Fibroblast of the aortic adventitia (primary cell): ENCODE measurements around the gene S100Z. TPM values are rescaled to one million over a fixed set of nuclear protein-coding genes. Genes with fewer than 3 reads are reported as not detected.
A peak's percentile ranks its signal among the peaks of the same experiment; 100 is the strongest.
"Not testable (repeated sequence)": the region's sequence is repeated elsewhere in the genome, so short reads cannot be mapped to it uniquely, and the experiment has no call there.

Source experiments
- DNase-seq: peaks from one replicate; pipeline ENCODE4 v3.0.0-alpha.2; 2010; ENCODE audit warnings: low read depth
- H3K4me3 ChIP-seq: 2 replicates; pipeline ENCODE4 v1.5.1; 2011; ENCODE audit warnings: low read depth, mild to moderate bottlenecking, control low read depth, low read length, moderate library complexity
- total RNA-seq: library from RNA; depleted of rRNA; stranded (reverse); fragments of >200 nt; gene quantifications from 2 replicates; pipeline ENCODE4 v1.2.3, GENCODE V29; 2012; ENCODE audit warnings: low replicate concordance
- TF ChIP-seq, protein P1 (sequence below): IDR thresholded peaks from 2 replicates; pipeline ENCODE4 v1.5.1; 2011; ENCODE audit warnings: mild to moderate bottlenecking, low read length, control low read depth, inconsistent platforms; ENCODE audit not compliant: insufficient read depth

Gene S100Z
- total RNA-seq, 1 donor: not detected

DNA sequence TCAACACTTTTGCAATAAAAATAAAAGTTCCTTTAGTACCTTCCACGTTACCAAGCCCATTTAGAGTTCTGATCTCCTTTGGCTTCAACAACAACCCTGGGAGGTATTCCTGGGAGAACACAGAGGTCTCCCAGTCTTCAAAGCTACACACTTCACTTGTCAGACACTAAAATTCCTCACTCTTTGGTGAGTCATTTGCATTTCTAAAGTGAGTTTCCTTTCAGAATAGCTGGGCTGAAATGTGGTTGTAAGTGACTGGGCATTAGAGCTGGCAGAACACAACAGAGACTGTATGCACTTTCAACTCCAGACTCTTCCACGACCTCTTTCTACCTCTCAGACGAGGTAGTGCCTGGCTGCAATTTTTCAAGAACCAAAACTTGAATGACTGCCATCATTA, 42.5 kb upstream of the S100Z start:
- no peak overlapping the region for H3K4me3 ChIP-seq
- TF ChIP-seq, protein P1, sequence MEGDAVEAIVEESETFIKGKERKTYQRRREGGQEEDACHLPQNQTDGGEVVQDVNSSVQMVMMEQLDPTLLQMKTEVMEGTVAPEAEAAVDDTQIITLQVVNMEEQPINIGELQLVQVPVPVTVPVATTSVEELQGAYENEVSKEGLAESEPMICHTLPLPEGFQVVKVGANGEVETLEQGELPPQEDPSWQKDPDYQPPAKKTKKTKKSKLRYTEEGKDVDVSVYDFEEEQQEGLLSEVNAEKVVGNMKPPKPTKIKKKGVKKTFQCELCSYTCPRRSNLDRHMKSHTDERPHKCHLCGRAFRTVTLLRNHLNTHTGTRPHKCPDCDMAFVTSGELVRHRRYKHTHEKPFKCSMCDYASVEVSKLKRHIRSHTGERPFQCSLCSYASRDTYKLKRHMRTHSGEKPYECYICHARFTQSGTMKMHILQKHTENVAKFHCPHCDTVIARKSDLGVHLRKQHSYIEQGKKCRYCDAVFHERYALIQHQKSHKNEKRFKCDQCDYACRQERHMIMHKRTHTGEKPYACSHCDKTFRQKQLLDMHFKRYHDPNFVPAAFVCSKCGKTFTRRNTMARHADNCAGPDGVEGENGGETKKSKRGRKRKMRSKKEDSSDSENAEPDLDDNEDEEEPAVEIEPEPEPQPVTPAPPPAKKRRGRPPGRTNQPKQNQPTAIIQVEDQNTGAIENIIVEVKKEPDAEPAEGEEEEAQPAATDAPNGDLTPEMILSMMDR: no peak
- DNase-seq: peak; percentile 75

DNA sequence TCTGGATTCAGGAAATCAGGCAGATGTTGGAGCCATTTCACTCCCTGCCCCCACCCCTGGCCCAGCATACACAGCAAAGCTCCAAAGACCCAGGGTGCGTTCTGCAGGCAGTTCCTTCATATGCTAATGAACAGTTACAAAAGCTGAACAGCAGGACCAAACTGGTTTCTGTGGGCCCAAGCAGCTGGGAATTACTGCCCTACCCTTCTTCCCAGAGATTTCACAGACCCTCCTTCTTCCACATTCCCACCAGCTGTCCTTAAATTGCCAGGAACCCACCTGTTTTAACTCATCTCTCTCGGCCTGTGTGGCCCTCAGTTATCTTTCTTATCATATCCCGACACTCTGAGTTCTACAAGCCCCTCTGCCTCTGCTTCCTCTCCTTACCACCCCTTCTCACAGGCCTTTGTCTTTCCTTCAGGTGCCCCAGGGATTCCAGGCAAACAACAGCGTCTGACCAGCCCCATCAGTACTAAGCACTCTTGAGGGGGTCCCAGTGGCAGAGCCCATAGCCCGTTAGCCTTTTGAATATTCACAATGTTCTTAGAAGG, 41.6 kb upstream of the S100Z start:
- H3K4me3 ChIP-seq: no peak overlapping the region
- DNase-seq: no peak
- TF ChIP-seq, protein P1: no peak

DNA sequence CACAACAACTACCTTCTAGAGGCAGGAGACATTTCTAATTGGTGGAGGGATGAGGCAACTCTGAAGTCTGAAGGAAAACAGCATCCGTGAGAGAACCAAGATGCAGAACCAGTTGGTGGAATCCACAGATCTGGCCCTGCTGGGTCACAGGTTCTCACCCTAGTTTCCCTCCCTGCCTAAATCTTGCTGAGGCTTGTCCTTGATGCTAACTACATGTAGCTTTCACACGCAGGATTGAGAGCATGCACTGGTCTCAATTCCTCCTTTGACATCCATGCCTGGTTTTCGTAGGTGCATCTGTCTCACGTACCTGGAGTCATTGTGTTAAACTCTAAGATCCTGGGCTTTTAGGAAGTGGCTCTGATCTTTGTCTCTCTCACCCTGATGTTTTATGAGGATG, 40.7 kb upstream of the S100Z start:
- TF ChIP-seq, protein P1: no peak
- DNase-seq: no peak
- no peak overlapping the region for H3K4me3 ChIP-seq

DNA sequence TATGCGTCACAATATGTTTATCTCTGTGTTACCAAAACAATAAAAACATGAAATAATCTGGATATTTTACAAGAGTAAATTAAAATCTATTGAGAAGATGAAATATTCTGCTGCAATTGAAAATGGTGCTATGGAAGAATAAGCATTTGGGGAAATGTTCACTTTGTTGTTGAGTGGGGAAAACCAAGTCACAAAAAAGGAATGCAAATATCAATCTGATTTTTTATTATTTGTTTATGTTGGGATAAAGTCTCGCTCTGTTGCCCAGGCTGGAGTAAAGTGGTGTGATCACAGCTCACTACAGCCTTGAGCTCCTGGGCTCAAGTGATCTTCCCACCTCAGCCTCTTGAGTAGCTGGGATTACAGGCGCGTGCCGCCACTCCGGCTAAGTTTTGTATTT, 39.6 kb upstream of the S100Z start:
- no peak for DNase-seq
- TF ChIP-seq, protein P1: no peak
- no peak overlapping the region for H3K4me3 ChIP-seq

DNA sequence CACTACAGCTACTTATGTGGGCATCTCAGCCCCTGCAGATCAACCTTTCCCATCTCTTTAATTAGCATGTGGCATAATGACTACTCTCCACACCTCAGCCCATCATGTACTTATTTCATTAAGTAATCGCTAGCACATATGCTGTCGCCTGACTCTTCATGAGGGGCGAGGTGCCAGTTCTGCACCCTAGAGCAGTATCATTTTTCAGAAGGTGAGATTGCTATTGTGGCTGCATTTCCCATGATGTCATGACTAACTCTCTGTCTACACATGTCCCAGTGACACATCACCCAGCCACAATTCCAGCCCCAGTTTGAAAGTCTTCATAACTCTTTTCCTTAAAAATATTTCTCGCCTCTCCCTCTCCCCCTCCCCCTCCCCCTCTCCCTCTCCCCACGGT, 38.6 kb upstream of the S100Z start:
- TF ChIP-seq, protein P1: no peak
- H3K4me3 ChIP-seq: no peak overlapping the region
- DNase-seq: no peak

DNA sequence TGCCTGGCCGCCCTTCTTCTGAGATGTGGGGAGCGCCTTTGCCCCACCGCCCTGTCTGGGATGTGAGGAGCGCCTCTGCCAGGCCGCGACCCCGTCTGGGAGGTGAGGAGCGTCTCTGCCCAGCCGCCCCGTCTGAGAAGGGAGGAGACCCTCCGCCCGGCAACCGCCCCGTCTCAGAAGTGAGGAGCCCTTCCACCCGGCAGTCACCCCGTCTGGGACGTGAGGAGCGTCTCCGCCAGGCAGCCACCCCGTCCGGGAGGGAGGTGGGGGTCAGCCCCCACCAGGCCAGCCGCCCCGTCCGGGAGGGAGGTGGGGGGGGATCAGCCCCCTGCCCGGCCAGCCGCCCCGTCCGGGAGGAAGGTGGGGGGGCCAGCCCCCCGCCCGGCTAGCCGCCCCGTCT, 37.6 kb upstream of the S100Z start:
- DNase-seq: not testable (repeated sequence)

DNA sequence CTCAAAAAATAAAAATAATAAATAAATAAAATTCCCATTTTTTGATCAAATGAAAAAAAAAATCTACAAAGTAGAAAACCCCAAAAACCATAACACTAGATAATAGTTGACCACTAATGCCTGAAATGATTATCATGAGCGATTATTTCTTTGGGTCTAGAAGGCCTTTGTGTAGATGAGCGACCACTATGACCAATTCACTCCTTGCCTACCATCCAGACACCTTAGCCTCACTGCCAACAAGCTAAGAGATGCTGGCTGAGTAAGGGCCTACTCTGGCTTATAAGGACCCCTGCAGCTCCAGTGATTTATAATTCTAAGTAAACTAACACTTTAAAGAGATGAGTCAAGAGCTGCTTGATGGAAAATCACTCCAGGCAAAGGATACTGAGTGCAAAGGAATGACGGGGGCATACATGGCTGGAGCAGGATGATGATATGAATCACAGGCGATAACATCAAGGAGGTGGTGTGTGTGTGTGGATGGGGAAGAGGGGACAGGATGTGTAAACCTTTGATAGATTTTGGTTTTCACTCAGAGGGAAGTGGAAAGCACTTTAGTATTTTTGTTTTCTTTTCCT, 35.7 kb upstream of the S100Z start:
- H3K4me3 ChIP-seq: no peak overlapping the region
- TF ChIP-seq, protein P1: no peak
- peak; percentile 77 for DNase-seq

More for the DNA sequence above, 37.6 kb upstream of the S100Z start:
- H3K4me3 ChIP-seq: not testable (repeated sequence)
